CD1c-positive myeloid dendritic cell (primary cell): Measurements from ENCODE around the gene COL11A2.
A peak's percentile ranks its signal among the peaks of the same experiment; 100 is the strongest.
"Not testable (repeated sequence)": the region's sequence is repeated elsewhere in the genome, so short reads cannot be mapped to it uniquely, and the experiment has no call there.

Source experiments
- DNase-seq: peaks from one replicate; pipeline ENCODE4 v3.0.0-alpha.2; 2016; ENCODE audit errors: extremely low spot score

The COL11A2 gene

DNA sequence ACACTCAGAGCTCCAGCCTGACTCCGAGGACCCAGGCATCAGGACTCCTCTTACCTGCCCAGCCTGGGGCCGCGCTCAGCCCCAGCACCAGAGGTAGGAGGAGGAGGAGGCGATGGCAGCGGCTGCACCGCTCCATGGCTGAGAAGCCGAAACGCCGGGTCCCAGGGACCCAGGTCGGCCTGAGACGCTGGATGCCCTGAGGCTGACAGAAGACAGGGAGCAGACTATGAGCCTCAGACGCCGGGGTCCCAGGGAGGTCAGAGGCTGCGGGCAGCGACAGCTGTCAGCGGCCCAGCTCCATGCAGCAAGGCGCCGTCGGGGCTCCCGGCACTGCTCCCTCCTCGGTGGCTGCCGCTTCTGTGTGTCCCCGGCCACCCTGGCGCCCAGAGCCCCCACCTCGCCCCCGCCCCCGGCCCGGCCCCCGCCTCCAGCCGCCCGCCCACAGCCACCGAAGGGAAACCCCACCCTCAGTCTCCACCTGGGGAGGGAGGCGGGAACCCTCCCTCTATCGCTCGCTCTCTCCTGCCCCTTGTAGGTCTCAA is at the start of gene COL11A2:
COL11A2 (minus strand) TSS at position 363 of the 542 bp plus-strand sequence; CDS start at position 136, 227 bp downstream.
- DNase-seq: no peak

- DNase-seq: no peak
Measured at GRCh38 chr6:33241968-33242367, 49.7 kb upstream of the COL11A2 start.

- no peak for DNase-seq
Measured at GRCh38 chr6:33237741-33238140, 45.5 kb upstream of the COL11A2 start.

DNA sequence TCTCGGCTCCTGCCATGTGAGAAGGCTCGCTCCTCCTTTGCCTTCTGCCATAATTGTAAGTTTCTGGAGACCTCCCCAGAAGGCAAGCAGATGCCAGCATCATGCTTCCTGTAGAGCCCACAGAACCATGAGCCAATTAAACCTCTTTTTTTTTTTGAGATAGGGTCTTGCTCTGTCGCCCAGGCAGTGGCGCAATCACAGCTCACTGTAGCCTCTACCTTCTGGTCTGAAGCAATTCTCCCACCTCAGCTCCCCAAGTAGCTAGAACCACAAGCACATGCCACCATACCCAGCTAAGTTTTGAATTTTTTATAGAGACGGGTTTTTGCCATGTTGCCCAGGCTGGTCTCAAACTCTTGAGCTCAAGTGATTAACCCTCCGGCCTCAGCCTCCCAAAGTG is 44.6 kb upstream of the COL11A2 start:
- no peak for DNase-seq

- DNase-seq: no peak
Measured at GRCh38 chr6:33236328-33236727, 44.1 kb upstream of the COL11A2 start.

GRCh38 chr6:33235221-33235634 is 43.0 kb upstream of the COL11A2 start:
- DNase-seq: no peak

DNA sequence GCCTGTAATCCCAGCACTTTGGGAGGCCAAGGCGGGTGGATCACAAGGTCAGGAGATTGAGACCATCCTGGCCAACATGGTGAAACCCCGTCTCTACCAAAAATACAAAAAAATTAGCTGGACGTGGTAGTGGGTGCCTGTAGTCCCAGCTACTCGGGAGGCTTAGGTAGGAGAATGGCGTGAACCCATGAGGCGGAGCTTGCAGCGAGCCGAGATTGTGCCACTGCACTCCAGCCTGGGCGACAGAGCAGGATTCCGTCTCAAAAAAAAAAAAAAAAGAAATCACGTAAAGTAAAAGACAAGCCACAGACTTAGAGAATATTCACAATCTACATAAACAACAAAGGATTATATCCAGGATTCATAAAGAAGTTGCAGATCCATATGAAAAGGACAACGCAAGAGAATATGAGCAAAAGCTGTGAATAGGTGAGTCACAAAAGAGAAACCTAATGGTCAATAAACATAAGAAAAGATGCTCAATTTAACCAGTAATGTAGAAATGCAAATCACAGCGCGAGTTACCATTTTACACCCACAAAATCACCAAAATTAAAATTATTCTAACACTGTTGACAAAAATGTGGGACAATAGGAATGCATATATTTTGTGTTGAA is 34.3 kb upstream of the COL11A2 start:
- not testable (repeated sequence) for DNase-seq

GRCh38 chr6:33217681-33218080 is 25.4 kb upstream of the COL11A2 start:
- DNase-seq: no peak

GRCh38 chr6:33217246-33217645 is 25.0 kb upstream of the COL11A2 start:
- DNase-seq: no peak

GRCh38 chr6:33216117-33216649 is 23.9 kb upstream of the COL11A2 start:
- DNase-seq: no peak

- DNase-seq: no peak
Measured at GRCh38 chr6:33215271-33216116, 23.2 kb upstream of the COL11A2 start.

- no peak for DNase-seq
Measured at GRCh38 chr6:33213989-33214335, 21.7 kb upstream of the COL11A2 start.

DNA sequence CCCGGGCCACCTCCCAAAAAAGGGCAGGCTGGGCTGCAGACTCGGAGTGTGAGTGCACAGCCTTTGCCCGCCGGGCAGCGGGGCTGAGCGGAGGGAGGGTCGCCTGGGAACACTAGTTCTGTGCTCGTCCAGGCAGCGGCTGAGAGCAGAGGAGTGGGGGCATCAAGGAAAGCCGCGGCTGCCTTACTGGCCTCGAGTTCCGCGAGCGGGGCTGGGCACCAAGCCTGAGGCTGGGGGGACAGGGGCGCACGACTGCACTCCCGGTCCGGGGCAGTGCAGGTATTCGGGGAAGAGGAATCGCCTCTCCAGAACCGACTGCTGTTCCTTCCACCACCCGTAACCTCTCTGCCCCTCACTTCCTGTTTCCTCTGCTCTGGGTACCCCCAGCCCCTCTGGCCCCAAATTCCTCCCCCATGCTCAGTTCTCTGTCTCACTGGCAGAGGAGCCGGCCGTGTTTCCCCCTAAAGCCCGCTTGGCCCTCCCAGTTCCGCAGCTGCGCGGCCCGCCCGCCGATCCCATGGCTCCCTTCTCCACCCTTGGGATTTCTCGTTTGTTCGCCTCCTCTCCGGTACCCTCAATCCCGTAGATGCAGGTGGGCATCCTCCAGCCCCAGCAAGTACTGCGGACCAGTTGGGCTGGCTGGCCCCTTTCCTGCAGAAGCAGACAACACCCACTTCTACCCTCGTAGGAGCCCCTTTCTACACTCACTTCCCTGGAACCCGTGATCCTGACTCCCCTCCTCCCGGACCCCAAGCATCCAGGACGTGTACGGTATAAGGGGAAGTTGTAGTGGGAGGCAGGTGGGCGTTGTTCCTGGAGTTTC is 21.1 kb upstream of the COL11A2 start:
- DNase-seq: peak; percentile 60

GRCh38 chr6:33212857-33213165 is 20.5 kb upstream of the COL11A2 start:
- no peak for DNase-seq

DNA sequence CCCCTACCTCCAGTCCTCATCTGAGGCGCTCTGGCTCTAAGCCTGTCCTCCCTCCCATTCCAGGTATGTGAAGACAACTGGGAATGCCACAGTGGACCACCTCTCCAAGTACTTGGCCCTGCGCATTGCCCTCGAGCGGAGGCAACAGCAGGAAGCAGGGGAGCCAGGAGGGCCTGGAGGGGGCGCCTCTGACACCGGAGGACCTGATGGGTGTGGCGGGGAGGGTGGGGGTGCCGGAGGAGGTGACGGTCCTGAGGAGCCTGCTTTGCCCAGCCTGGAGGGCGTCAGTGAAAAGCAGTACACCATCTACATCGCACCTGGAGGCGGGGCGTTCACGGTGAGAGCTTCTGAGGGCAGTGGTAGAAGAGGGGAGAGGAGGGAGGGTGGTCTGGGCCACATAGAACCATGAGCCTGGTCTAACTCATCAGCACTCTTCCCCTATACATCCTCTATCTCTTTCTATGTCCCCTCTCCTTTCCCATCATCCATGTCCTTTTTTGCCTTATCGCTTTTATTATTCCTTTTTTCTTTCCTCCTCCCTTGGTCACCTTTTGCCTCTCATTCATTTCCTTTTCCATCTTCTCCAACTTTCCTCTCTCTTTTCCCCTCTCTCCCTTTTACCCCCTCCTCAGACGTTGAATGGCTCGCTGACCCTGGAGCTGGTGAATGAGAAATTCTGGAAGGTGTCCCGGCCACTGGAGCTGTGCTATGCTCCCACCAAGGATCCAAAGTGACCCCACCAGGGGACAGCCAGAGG is 19.6 kb upstream of the COL11A2 start:
- no peak for DNase-seq

GRCh38 chr6:33211136-33211535 is 18.9 kb upstream of the COL11A2 start:
- no peak for DNase-seq

DNA sequence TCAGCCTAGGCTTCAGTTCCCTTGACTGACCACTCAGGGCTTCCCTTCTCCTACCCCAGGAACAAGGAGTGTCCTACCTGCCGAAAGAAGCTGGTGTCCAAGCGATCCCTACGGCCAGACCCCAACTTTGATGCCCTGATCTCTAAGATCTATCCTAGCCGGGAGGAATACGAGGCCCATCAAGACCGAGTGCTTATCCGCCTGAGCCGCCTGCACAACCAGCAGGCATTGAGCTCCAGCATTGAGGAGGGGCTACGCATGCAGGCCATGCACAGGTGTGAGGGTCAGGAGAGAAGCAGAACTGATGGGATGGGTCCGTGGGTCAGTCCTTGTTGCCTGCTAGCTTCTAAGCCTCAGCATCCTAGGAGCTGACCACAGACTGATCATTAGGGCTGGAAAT is 17.6 kb upstream of the COL11A2 start:
- no peak for DNase-seq

DNA sequence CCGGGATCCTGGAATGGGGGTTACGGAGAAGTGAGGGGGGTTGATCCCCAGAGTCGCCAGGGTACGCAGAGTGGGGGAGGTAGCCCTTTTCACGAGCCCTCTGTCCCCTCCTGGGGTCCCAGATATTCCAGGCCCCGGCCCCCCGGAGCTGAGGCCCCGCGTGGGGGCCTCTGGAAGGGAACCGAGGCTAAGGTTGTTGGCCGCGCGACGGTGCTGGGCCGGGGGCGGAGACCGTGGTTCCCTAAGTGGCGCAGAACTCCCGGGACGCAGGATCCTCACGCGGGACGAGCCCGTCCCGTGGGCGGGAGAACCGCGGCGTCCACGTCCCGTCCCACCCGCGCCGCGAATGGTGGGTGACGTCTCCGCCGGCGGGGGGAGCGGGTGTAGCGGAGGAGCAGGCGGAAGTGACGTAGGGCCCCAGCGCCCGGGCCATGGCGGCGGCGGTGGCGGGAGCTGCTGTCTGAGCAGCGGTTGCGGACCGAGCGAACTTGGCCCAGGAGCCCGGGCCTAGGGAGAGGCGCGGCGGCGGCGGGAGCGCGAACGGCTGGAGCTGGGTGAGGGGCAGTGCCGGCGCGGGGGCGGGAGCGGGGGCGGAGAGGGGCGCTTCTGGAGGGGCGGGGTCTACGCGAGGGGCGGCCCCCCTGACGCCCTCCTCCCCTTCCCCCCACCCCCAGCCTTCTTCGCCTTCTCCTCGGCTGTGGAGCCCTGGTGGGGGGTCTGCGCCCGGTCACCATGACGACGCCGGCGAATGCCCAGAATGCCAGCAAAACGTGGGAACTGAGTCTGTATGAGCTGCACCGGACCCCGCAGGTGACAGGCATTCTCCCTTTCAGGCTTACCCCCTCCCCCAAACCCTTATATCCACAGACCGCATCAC is 16.1 kb upstream of the COL11A2 start, which contains the start of gene RING1:
RING1 (plus strand) TSS at position 410 of the 877 bp plus-strand sequence; CDS start at position 733, 323 bp downstream.
- peak; percentile 96 for DNase-seq

- DNase-seq: peak; percentile 22
Measured at GRCh38 chr6:33207552-33208090, 15.4 kb upstream of the COL11A2 start.
